ENCODE data around the gene PRIMA1.

PRIMA1 gene

GRCh38 chr14:93778453-93778852, 9.8 kb downstream of the PRIMA1 start:
- H3K9me3 ChIP-seq (ENCODE audit: control insufficient read depth in 1 of 2, low read length in 2 of 2) = no peaks in the 10 kb centered on the region
- H3K4me1 ChIP-seq (ENCODE audit: control insufficient read depth in 1 of 2, insufficient read depth in 2 of 2, low read length in 2 of 2) = peaks cover 6 to 45% of the 10 kb centered on the region in 2 donors
- H3K4me3 ChIP-seq (ENCODE audit: low read depth in 1 of 2, low read length in 2 of 2) = no peak overlapping the region
- no peaks in the 10 kb centered on the region for H3K27me3 ChIP-seq (ENCODE audit: low read depth, low read length)
- peaks cover 5 to 11% of the 10 kb centered on the region in 2 donors for H3K36me3 ChIP-seq (ENCODE audit: control insufficient read depth in 1 of 2, insufficient read depth in 2 of 2, low read length in 2 of 2)
- no peak overlapping the region for H3K27ac ChIP-seq (ENCODE audit: low read length)

DNA sequence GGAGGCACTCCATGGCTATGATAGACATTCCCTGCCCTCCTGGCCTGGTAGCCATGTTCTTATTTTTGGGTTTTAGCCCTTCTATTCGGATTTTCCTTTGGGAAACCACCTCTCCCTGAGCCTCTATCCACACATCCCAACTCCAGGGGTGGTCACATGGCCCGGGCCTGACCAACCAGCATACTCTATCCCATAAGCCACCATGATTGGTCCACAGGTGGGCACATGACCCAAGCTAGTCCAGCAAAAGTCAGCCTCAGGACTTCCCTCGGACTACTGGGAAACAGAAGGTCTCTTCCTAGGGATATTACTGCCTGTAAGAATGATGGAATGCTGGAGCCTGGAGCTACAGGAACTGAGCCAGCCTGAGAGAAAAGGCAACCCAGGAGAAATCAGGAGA, 12.5 kb downstream of the PRIMA1 start:
- peak overlapping the region; percentile 35 for H3K27ac ChIP-seq (ENCODE audit: low read length)
- H3K36me3 ChIP-seq (ENCODE audit: control insufficient read depth in 1 of 2, insufficient read depth in 2 of 2, low read length in 2 of 2) = peaks cover 8 to 11% of the 10 kb centered on the region in 2 donors
- H3K9me3 ChIP-seq (ENCODE audit: control insufficient read depth in 1 of 2, low read length in 2 of 2) = no peaks in the 10 kb centered on the region
- no peaks in the 10 kb centered on the region for H3K27me3 ChIP-seq (ENCODE audit: low read depth, low read length)
- H3K4me1 ChIP-seq (ENCODE audit: control insufficient read depth in 1 of 2, insufficient read depth in 2 of 2, low read length in 2 of 2) = peaks cover 6 to 52% of the 10 kb centered on the region in 2 donors
- H3K4me3 ChIP-seq (ENCODE audit: low read depth in 1 of 2, low read length in 2 of 2) = no peak overlapping the region

GRCh38 chr14:93775158-93775557, 13.1 kb downstream of the PRIMA1 start:
- Histone ChIP-seq H3K4me3 (ENCODE audit: low read depth in 1 of 2, low read length in 2 of 2) (no peak overlapping the region), H3K36me3 (ENCODE audit: control insufficient read depth in 1 of 2, insufficient read depth in 2 of 2, low read length in 2 of 2) (peaks cover 8 to 12% of the 10 kb centered on the region in 2 donors), H3K27me3 (ENCODE audit: low read depth, low read length) (no peaks in the 10 kb centered on the region), H3K4me1 (ENCODE audit: control insufficient read depth in 1 of 2, insufficient read depth in 2 of 2, low read length in 2 of 2) (peaks cover 6 to 46% of the 10 kb centered on the region in 2 donors), H3K27ac (ENCODE audit: low read length) (no peak overlapping the region), H3K9me3 (ENCODE audit: control insufficient read depth in 1 of 2, low read length in 2 of 2) (no peaks in the 10 kb centered on the region)

DNA sequence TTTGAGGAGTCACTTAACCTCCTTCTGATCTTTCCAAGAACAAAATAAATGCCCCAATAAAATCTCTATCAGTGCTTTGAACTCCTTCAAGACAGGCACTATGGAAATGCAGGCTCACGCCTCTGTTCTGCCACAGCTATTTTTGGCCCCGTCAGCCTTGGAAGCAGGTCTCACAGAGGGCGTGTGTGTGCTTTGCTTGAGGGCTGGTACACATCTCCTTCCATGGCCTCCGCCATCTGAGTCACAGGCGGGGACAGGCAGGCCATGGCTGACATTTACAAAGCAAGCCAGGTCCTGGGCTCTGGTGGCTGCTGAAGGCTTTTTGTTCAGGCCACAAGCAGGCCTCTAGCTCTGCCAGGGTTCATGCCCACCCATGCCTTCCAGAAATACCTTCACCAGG, 16.0 kb downstream of the PRIMA1 start:
- H3K9me3 ChIP-seq (ENCODE audit: control insufficient read depth in 1 of 2, low read length in 2 of 2) = no peaks in the 10 kb centered on the region
- H3K4me1 ChIP-seq (ENCODE audit: control insufficient read depth in 1 of 2, insufficient read depth in 2 of 2, low read length in 2 of 2) = peaks cover 0 to 38% of the 10 kb centered on the region in 2 donors
- peak overlapping the region; percentile 13 for H3K27ac ChIP-seq (ENCODE audit: low read length)
- H3K27me3 ChIP-seq (ENCODE audit: low read depth, low read length) = no peaks in the 10 kb centered on the region
- peaks cover 8 to 16% of the 10 kb centered on the region in 2 donors for H3K36me3 ChIP-seq (ENCODE audit: control insufficient read depth in 1 of 2, insufficient read depth in 2 of 2, low read length in 2 of 2)
- H3K4me3 ChIP-seq (ENCODE audit: low read depth in 1 of 2, low read length in 2 of 2) = no peak overlapping the region

GRCh38 chr14:93765970-93766369, 22.3 kb downstream of the PRIMA1 start:
- Histone ChIP-seq H3K27ac (ENCODE audit: low read length) (no peak overlapping the region), H3K36me3 (ENCODE audit: control insufficient read depth in 1 of 2, insufficient read depth in 2 of 2, low read length in 2 of 2) (peaks cover 0 to 16% of the 10 kb centered on the region in 2 donors), H3K4me1 (ENCODE audit: control insufficient read depth in 1 of 2, insufficient read depth in 2 of 2, low read length in 2 of 2) (peaks cover 8 to 59% of the 10 kb centered on the region in 2 donors), H3K4me3 (ENCODE audit: low read depth in 1 of 2, low read length in 2 of 2) (no peak overlapping the region), H3K9me3 (ENCODE audit: control insufficient read depth in 1 of 2, low read length in 2 of 2) (no peaks in the 10 kb centered on the region), H3K27me3 (ENCODE audit: low read depth, low read length) (no peaks in the 10 kb centered on the region)

- Histone ChIP-seq H3K9me3 (ENCODE audit: control insufficient read depth in 1 of 2, low read length in 2 of 2) (no peaks in the 10 kb centered on the region), H3K27me3 (ENCODE audit: low read depth, low read length) (no peaks in the 10 kb centered on the region), H3K4me1 (ENCODE audit: control insufficient read depth in 1 of 2, insufficient read depth in 2 of 2, low read length in 2 of 2) (peaks cover 8 to 67% of the 10 kb centered on the region in 2 donors), H3K4me3 (ENCODE audit: low read depth in 1 of 2, low read length in 2 of 2) (no peak overlapping the region), H3K36me3 (ENCODE audit: control insufficient read depth in 1 of 2, insufficient read depth in 2 of 2, low read length in 2 of 2) (peaks cover 0 to 14% of the 10 kb centered on the region in 2 donors), H3K27ac (ENCODE audit: low read length) (peak overlapping the region; percentile 52)
Measured at GRCh38 chr14:93765155-93765554, 23.1 kb downstream of the PRIMA1 start.

- Histone ChIP-seq H3K4me3 (ENCODE audit: low read depth in 1 of 2, low read length in 2 of 2) (no peak overlapping the region), H3K27ac (ENCODE audit: low read length) (peak overlapping the region; percentile 52), H3K4me1 (ENCODE audit: control insufficient read depth in 1 of 2, insufficient read depth in 2 of 2, low read length in 2 of 2) (peaks cover 8 to 75% of the 10 kb centered on the region in 2 donors), H3K9me3 (ENCODE audit: control insufficient read depth in 1 of 2, low read length in 2 of 2) (no peaks in the 10 kb centered on the region), H3K27me3 (ENCODE audit: low read depth, low read length) (no peaks in the 10 kb centered on the region), H3K36me3 (ENCODE audit: control insufficient read depth in 1 of 2, insufficient read depth in 2 of 2, low read length in 2 of 2) (peaks cover 0 to 5% of the 10 kb centered on the region in 2 donors)
Measured at GRCh38 chr14:93764211-93764659, 24.1 kb downstream of the PRIMA1 start.

DNA sequence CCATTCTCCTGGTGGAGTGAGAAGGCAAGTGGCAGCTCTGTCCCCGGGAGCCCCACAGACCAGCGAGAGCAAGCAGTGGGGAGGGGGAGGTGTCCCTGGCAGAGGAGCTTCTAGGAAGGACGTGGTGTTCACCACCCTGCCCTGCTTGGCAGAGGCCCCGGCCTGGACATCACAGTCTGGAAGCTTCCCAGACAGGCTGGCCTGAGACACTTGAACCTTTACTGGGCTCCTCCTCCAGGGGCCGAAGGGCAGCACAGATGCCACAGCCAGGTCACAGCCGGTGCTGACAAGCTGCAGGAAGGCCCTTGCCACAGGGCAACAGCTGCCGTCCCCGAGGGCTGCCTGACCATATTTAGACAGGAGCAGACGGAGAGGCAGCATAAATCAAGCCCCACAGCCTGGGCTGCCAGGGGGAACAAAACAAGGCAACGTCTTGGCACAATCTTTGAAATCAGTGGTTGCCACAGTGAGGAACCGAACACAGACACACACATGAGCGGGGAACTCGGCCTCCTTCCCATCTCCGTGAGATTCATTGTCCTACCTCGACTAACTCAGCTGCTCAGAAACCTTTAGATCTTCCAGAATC, 28.5 kb downstream of the PRIMA1 start:
- Histone ChIP-seq H3K9me3 (ENCODE audit: control insufficient read depth in 1 of 2, low read length in 2 of 2) (no peaks in the 10 kb centered on the region), H3K4me1 (ENCODE audit: control insufficient read depth in 1 of 2, insufficient read depth in 2 of 2, low read length in 2 of 2) (peaks cover 4 to 65% of the 10 kb centered on the region in 2 donors), H3K36me3 (ENCODE audit: control insufficient read depth in 1 of 2, insufficient read depth in 2 of 2, low read length in 2 of 2) (no peaks in the 10 kb centered on the region), H3K4me3 (ENCODE audit: low read depth in 1 of 2, low read length in 2 of 2) (no peak overlapping the region), H3K27ac (ENCODE audit: low read length) (peak overlapping the region; percentile 81), H3K27me3 (ENCODE audit: low read depth, low read length) (no peaks in the 10 kb centered on the region)

DNA sequence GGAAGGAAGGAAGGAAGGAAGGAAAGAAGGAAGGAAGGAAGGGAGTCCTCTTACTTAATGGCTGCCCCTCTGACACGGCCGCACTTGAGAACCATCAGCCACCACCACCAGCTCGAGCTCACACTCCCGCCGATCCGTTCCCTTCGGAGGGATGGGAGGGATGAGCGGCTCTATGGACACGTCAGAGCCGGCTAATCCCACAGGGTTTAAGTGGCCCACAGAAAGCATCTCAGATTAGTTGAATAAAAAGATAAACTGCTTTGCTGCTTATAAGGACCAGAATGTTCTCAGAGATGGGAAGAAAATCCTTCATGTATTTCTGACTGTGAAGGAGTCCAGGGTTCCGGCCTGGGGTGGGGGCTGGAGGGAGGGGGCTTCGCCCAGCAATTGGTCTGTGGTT, 31.1 kb downstream of the PRIMA1 start:
- Histone ChIP-seq H3K9me3 (ENCODE audit: control insufficient read depth in 1 of 2, low read length in 2 of 2) (no peaks in the 10 kb centered on the region), H3K27ac (ENCODE audit: low read length) (peak overlapping the region; percentile 33), H3K27me3 (ENCODE audit: low read depth, low read length) (no peaks in the 10 kb centered on the region), H3K36me3 (ENCODE audit: control insufficient read depth in 1 of 2, insufficient read depth in 2 of 2, low read length in 2 of 2) (no peaks in the 10 kb centered on the region), H3K4me1 (ENCODE audit: control insufficient read depth in 1 of 2, insufficient read depth in 2 of 2, low read length in 2 of 2) (peaks cover 9 to 53% of the 10 kb centered on the region in 2 donors), H3K4me3 (ENCODE audit: low read depth in 1 of 2, low read length in 2 of 2) (no peak overlapping the region)

GRCh38 chr14:93753647-93754046, 34.6 kb downstream of the PRIMA1 start:
- H3K27ac ChIP-seq (ENCODE audit: low read length) = no peak overlapping the region
- H3K4me1 ChIP-seq (ENCODE audit: control insufficient read depth in 1 of 2, insufficient read depth in 2 of 2, low read length in 2 of 2) = peaks cover 9 to 35% of the 10 kb centered on the region in 2 donors
- no peak overlapping the region for H3K4me3 ChIP-seq (ENCODE audit: low read depth in 1 of 2, low read length in 2 of 2)
- no peaks in the 10 kb centered on the region for H3K36me3 ChIP-seq (ENCODE audit: control insufficient read depth in 1 of 2, insufficient read depth in 2 of 2, low read length in 2 of 2)
- H3K9me3 ChIP-seq (ENCODE audit: control insufficient read depth in 1 of 2, low read length in 2 of 2) = no peaks in the 10 kb centered on the region
- H3K27me3 ChIP-seq (ENCODE audit: low read depth, low read length) = no peaks in the 10 kb centered on the region

DNA sequence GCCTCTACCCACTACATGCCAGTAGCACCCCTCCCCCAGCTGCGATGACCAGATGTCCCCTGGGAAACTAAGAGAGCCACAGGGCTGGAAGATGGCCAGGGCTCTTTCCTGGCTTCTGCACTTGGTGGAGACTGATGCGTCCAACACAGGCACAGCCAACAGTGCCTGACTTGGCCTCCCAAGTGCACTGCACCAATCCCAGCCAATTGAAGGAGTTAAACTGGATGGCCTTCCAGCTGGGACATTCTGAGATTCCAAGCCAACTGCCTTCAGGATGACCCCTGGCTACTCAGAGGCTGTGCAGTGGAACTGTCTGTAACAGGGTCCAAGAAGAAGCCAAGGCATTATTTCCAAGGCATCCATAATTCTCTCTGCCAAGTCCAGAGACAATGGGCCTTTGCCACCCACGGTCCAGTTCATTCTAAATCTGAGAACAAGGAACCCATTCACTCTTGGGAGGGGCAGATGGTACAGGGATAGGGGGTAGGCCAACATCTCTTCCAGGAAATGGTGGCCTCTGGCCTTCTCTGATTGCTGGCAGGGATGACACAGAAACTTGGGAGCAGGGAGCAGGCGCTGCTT, 35.2 kb downstream of the PRIMA1 start:
- Histone ChIP-seq H3K36me3 (ENCODE audit: control insufficient read depth in 1 of 2, insufficient read depth in 2 of 2, low read length in 2 of 2) (no peaks in the 10 kb centered on the region), H3K4me3 (ENCODE audit: low read depth in 1 of 2, low read length in 2 of 2) (no peak overlapping the region), H3K9me3 (ENCODE audit: control insufficient read depth in 1 of 2, low read length in 2 of 2) (no peaks in the 10 kb centered on the region), H3K27me3 (ENCODE audit: low read depth, low read length) (no peaks in the 10 kb centered on the region), H3K27ac (ENCODE audit: low read length) (no peak overlapping the region), H3K4me1 (ENCODE audit: control insufficient read depth in 1 of 2, insufficient read depth in 2 of 2, low read length in 2 of 2) (peaks cover 9 to 38% of the 10 kb centered on the region in 2 donors)
